Liver (tissue), 9 donors: Measurements from ENCODE around the gene CHPT1. TPM values are rescaled to one million over a fixed set of nuclear protein-coding genes. Genes with fewer than 3 reads are reported as not detected.

Experiments
- DNase-seq: peaks from one replicate; pipeline ENCODE4 v3.0.0-alpha.2; 2017; ENCODE audit warnings: low spot score
- H3K27ac ChIP-seq, 2 donors: one replicate each; pipeline ENCODE4 v1.7.0; 2013; ENCODE audit warnings: inconsistent platforms in 2 of 2, low read length in 2 of 2, control low read depth in 1 of 2, low read depth in 1 of 2, mild to moderate bottlenecking in 1 of 2
- H3K27me3 ChIP-seq, 4 donors: one replicate each; pipeline versions ENCODE4 v1.6.1 to v1.7.0; 2013; ENCODE audit warnings: low read length in 3 of 4, inconsistent platforms in 1 of 4, mild to moderate bottlenecking in 1 of 4, moderate library complexity in 1 of 4; ENCODE audit not compliant: control insufficient read depth in 4 of 4, insufficient read depth in 4 of 4
- H3K36me3 ChIP-seq, 4 donors: one replicate each; pipeline versions ENCODE4 v1.6.1 to v1.7.0; 2013; ENCODE audit warnings: low read length in 3 of 4, mild to moderate bottlenecking in 3 of 4, low read depth in 1 of 4, moderate library complexity in 1 of 4; ENCODE audit not compliant: control insufficient read depth in 4 of 4, insufficient read depth in 3 of 4
- H3K4me1 ChIP-seq, 4 donors: one replicate each; pipeline versions ENCODE4 v1.6.1 to v1.7.0; 2013; ENCODE audit warnings: low read length in 3 of 4, mild to moderate bottlenecking in 3 of 4, moderate library complexity in 1 of 4; ENCODE audit not compliant: control insufficient read depth in 4 of 4, insufficient read depth in 4 of 4
- H3K4me3 ChIP-seq, 3 donors: one replicate each; pipeline versions ENCODE4 v1.6.1 to v1.7.0; 2013; ENCODE audit warnings: low read length in 3 of 3, control low read depth in 1 of 3, low read depth in 1 of 3, mild to moderate bottlenecking in 1 of 3
- H3K9ac ChIP-seq, 2 donors: one replicate each; pipeline ENCODE4 v1.7.0; 2013; ENCODE audit warnings: low read length in 2 of 2, mild to moderate bottlenecking in 2 of 2, moderate library complexity in 2 of 2, control low read depth in 1 of 2, low read depth in 1 of 2
- H3K9me3 ChIP-seq, 4 donors: one replicate each; pipeline versions ENCODE4 v1.6.1 to v1.7.0; 2013; ENCODE audit warnings: low read length in 3 of 4; ENCODE audit not compliant: control insufficient read depth in 4 of 4
- CTCF ChIP-seq: fragments of 150-350 bp; IDR thresholded peaks from 2 replicates; pipeline ENCODE4 v1.5.1; 2017; ENCODE audit warnings: improper control_type of control experiment, low read depth, low read length; ENCODE audit not compliant: missing input control
- EGR1 ChIP-seq, 2 donors: IDR thresholded peaks; 2 replicates each; pipeline ENCODE4 v1.6.1; 2016 to 2018; ENCODE audit warnings: antibody characterized with exemption in 2 of 2, low read depth in 2 of 2
- FOXA1 ChIP-seq: IDR thresholded peaks from 2 replicates; pipeline ENCODE4 v1.6.1; 2016; ENCODE audit warnings: antibody characterized with exemption
- FOXA2 ChIP-seq: IDR thresholded peaks from 2 replicates; pipeline ENCODE4 v1.6.1; 2016; ENCODE audit warnings: antibody characterized with exemption
- GABPA ChIP-seq, 2 donors: IDR thresholded peaks in 1 of 2; conservative IDR thresholded peaks in 1 of 2; 2 replicates each; pipeline ENCODE4 v1.6.1; 2016; ENCODE audit warnings: antibody characterized with exemption in 2 of 2, mild to moderate bottlenecking in 1 of 2, moderate library complexity in 1 of 2
- HNF4G ChIP-seq: IDR thresholded peaks from 2 replicates; pipeline ENCODE4 v1.6.1; 2016; ENCODE audit warnings: antibody characterized with exemption
- JUND ChIP-seq, 2 donors: IDR thresholded peaks; 2 replicates each; pipeline ENCODE4 v1.6.1; 2016; ENCODE audit warnings: antibody characterized with exemption in 2 of 2
- MAX ChIP-seq: IDR thresholded peaks from 2 replicates; pipeline ENCODE4 v1.6.1; 2016; ENCODE audit warnings: antibody characterized with exemption
- NR2F2 ChIP-seq: IDR thresholded peaks from 2 replicates; pipeline ENCODE4 v1.6.1; 2016; ENCODE audit warnings: antibody characterized with exemption
- RAD21 ChIP-seq, 2 donors: IDR thresholded peaks; 2 replicates each; pipeline ENCODE4 v1.6.1; 2016; ENCODE audit warnings: antibody characterized with exemption in 2 of 2, mild to moderate bottlenecking in 2 of 2
- REST ChIP-seq: IDR thresholded peaks from 2 replicates; pipeline ENCODE4 v1.6.1; 2016; ENCODE audit warnings: antibody characterized with exemption, mild to moderate bottlenecking
- RXRA ChIP-seq, 2 donors: IDR thresholded peaks; 2 replicates each; pipeline ENCODE4 v1.6.1; 2017 to 2018; ENCODE audit warnings: antibody characterized with exemption in 2 of 2, mild to moderate bottlenecking in 1 of 2
- SP1 ChIP-seq: IDR thresholded peaks from 2 replicates; pipeline ENCODE4 v1.6.1; 2018; ENCODE audit warnings: antibody characterized with exemption, mild to moderate bottlenecking
- TAF1 ChIP-seq: conservative IDR thresholded peaks from 2 replicates; pipeline ENCODE4 v1.6.1; 2016; ENCODE audit warnings: antibody characterized with exemption, mild to moderate bottlenecking
- WGBS: extraction: QIAGEN DNeasy Blood & Tissue Kit; methylation state at CpG from one replicate; pipeline ENCODE4 v1.1.7; 2013; 5-methylcytosine and 5-hydroxymethylcytosine counted together
- polyA plus RNA-seq, 2 donors: library from polyadenylated mRNA; stranded (reverse) in 1 of 2; unstranded in 1 of 2; fragments of 200-250 nt in 1 of 2; fragments of >200 nt in 1 of 2; fragmentation: Nextera tagmentation in 1 of 2; extraction: Ambion mirVana in 1 of 2; gene quantifications; one replicate each; pipeline versions ENCODE4 v1.2.1 to v1.2.3, GENCODE V29; 2013 to 2015
- total RNA-seq, 2 donors: library from RNA; depleted of rRNA; stranded (reverse); fragments of >200 nt; gene quantifications; one replicate each; pipeline ENCODE4 v1.2.3, GENCODE V29; 2014
- TF ChIP-seq, protein P1 (sequence below): IDR thresholded peaks from 2 replicates; pipeline ENCODE4 v1.6.1; 2016; ENCODE audit warnings: antibody characterized with exemption
- TF ChIP-seq, protein P2 (sequence below): IDR thresholded peaks from 2 replicates; pipeline ENCODE4 v1.6.1; 2016; ENCODE audit warnings: antibody characterized with exemption
- donor health status: healthy.
- donor health status: healthy.
- donor health status: healthy.
- donor health status: healthy.
- donor health status: healthy.

Gene CHPT1
- total and polyA plus RNA-seq, 4 donors = 51.5 to 96.6 (median 61.7) TPM

GRCh38 chr12:101650346-101651117 lies 46.9 kb upstream of the CHPT1 start:
- H3K36me3 ChIP-seq = no peaks in the 10 kb centered on the region
- H3K4me3 ChIP-seq = no peak overlapping the region
- DNase-seq = no peak
- H3K9me3 ChIP-seq = no peaks in the 10 kb centered on the region
- no peak overlapping the region for H3K27ac ChIP-seq
- no peaks in the 10 kb centered on the region for H3K27me3 ChIP-seq
- TF ChIP-seq NR2F2 (no peak), REST (no peak), SP1 (no peak), EGR1 (IDR thresholded peaks at IDR 0.05; ENCODE audit: low read depth in 2 of 2) (no peak), GABPA (IDR thresholded peaks at IDR 0.05 in 1 of 2, conservative IDR thresholded peaks at IDR 0.05 in 1 of 2) (no peak), FOXA1 (no peak), RAD21 (IDR thresholded peaks at IDR 0.05) (no peak), FOXA2 (no peak), RXRA (IDR thresholded peaks at IDR 0.05) (no peak), HNF4G (no peak)
- TF ChIP-seq, protein P1, sequence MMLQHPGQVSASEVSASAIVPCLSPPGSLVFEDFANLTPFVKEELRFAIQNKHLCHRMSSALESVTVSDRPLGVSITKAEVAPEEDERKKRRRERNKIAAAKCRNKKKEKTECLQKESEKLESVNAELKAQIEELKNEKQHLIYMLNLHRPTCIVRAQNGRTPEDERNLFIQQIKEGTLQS = no peak
- TF ChIP-seq, protein P2, sequence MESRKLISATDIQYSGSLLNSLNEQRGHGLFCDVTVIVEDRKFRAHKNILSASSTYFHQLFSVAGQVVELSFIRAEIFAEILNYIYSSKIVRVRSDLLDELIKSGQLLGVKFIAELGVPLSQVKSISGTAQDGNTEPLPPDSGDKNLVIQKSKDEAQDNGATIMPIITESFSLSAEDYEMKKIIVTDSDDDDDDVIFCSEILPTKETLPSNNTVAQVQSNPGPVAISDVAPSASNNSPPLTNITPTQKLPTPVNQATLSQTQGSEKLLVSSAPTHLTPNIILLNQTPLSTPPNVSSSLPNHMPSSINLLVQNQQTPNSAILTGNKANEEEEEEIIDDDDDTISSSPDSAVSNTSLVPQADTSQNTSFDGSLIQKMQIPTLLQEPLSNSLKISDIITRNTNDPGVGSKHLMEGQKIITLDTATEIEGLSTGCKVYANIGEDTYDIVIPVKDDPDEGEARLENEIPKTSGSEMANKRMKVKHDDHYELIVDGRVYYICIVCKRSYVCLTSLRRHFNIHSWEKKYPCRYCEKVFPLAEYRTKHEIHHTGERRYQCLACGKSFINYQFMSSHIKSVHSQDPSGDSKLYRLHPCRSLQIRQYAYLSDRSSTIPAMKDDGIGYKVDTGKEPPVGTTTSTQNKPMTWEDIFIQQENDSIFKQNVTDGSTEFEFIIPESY = no peak
- 88% methylated on average over 4 of the region's 4 CpGs for WGBS
- H3K4me1 ChIP-seq = no peaks in the 10 kb centered on the region
- H3K9ac ChIP-seq = no peak overlapping the region

DNA sequence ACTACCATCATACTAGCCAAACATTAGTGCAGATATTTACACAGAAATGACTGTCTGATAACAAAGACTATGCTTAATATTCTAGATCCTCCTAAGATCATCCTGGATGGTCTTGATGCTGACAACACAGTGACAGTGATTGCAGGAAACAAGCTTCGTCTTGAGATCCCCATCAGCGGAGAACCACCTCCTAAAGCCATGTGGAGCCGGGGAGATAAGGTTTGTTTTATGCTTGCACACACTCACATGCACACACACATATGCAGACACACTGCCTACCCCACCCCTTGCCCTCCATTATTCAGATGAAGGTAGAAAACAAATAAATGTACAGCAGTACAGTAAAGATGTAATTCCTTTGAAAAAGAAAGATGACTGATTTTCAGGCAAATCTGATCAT lies 44.4 kb upstream of the CHPT1 start:
- no peaks in the 10 kb centered on the region for H3K27me3 ChIP-seq
- no peak overlapping the region for H3K4me3 ChIP-seq
- no peaks in the 10 kb centered on the region for H3K4me1 ChIP-seq
- no peaks in the 10 kb centered on the region for H3K9me3 ChIP-seq
- H3K27ac ChIP-seq = no peak overlapping the region
- H3K36me3 ChIP-seq = no peaks in the 10 kb centered on the region
- TF ChIP-seq, protein P1 = no peak
- no peak for TF ChIP-seq SP1
- TF ChIP-seq MAX = no peak
- TF ChIP-seq CTCF = no peak
- TF ChIP-seq TAF1 = no peak
- no peak for TF ChIP-seq FOXA1
- no peak for TF ChIP-seq RAD21 (IDR thresholded peaks at IDR 0.05)
- TF ChIP-seq JUND (IDR thresholded peaks at IDR 0.05) = no peak
- WGBS = 80% methylated on average over 3 of the region's 3 CpGs
- no peak for DNase-seq
- no peak overlapping the region for H3K9ac ChIP-seq
